ENCODE results near the gene ADAMTS2.

GRCh38 chr5:179165421-179166170, 179.7 kb downstream of the ADAMTS2 start:
- TF ChIP-seq, protein P1, sequence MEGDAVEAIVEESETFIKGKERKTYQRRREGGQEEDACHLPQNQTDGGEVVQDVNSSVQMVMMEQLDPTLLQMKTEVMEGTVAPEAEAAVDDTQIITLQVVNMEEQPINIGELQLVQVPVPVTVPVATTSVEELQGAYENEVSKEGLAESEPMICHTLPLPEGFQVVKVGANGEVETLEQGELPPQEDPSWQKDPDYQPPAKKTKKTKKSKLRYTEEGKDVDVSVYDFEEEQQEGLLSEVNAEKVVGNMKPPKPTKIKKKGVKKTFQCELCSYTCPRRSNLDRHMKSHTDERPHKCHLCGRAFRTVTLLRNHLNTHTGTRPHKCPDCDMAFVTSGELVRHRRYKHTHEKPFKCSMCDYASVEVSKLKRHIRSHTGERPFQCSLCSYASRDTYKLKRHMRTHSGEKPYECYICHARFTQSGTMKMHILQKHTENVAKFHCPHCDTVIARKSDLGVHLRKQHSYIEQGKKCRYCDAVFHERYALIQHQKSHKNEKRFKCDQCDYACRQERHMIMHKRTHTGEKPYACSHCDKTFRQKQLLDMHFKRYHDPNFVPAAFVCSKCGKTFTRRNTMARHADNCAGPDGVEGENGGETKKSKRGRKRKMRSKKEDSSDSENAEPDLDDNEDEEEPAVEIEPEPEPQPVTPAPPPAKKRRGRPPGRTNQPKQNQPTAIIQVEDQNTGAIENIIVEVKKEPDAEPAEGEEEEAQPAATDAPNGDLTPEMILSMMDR (IDR thresholded peaks at IDR 0.05 in 8 of 11, conservative IDR thresholded peaks at IDR 0.05 in 3 of 11): no peak
- TF ChIP-seq POLR2A (IDR thresholded peaks at IDR 0.05) (no peak), POLR2AphosphoS5 (IDR thresholded peaks at IDR 0.05) (no peak)
